GM21737 (cell line): Measurements from ENCODE around the gene AMN.

Source experiments
- ATAC-seq: cut with Tn5 transposase; IDR thresholded peaks from one replicate; pipeline ENCODE4 v1.9.1; 2021; ENCODE audit warnings: mild to moderate bottlenecking, moderate library complexity; ENCODE audit not compliant: unreplicated experiment

Gene AMN

GRCh38 chr14:102943454-102943853 lies 21.0 kb downstream of the AMN start:
- no peak for ATAC-seq

- ATAC-seq, result no peak
Observed at GRCh38 chr14:102943979-102944378, 21.5 kb downstream of the AMN start.

GRCh38 chr14:102944448-102945330 lies 22.2 kb downstream of the AMN start:
- no peak for ATAC-seq

GRCh38 chr14:102945346-102946130 lies 23.1 kb downstream of the AMN start:
- ATAC-seq, result no peak

- no peak for ATAC-seq
Observed at GRCh38 chr14:102947321-102948103, 25.0 kb downstream of the AMN start.

- ATAC-seq, result no peak
Observed at GRCh38 chr14:102948698-102949061, 26.2 kb downstream of the AMN start.

- ATAC-seq, result no peak
Observed at GRCh38 chr14:102949062-102949800, 26.8 kb downstream of the AMN start.

- no peak for ATAC-seq
Observed at GRCh38 chr14:102949801-102950451, 27.5 kb downstream of the AMN start.

GRCh38 chr14:102951034-102951433 lies 28.6 kb downstream of the AMN start:
- no peak for ATAC-seq

GRCh38 chr14:102951799-102952198 lies 29.3 kb downstream of the AMN start:
- ATAC-seq, result no peak

- no peak for ATAC-seq
Observed at GRCh38 chr14:102952276-102952675, 29.8 kb downstream of the AMN start.

- ATAC-seq, result no peak
Observed at GRCh38 chr14:102953100-102953499, 30.6 kb downstream of the AMN start.

- no peak for ATAC-seq
Observed at GRCh38 chr14:102954081-102954789, 31.8 kb downstream of the AMN start.

- no peak for ATAC-seq
Observed at GRCh38 chr14:102955636-102956408, 33.4 kb downstream of the AMN start.

GRCh38 chr14:102957222-102957621 lies 34.8 kb downstream of the AMN start:
- ATAC-seq, result no peak

- ATAC-seq, result no peak
Observed at GRCh38 chr14:102958461-102958860, 36.0 kb downstream of the AMN start.

- no peak for ATAC-seq
Observed at GRCh38 chr14:102962111-102962627, 39.7 kb downstream of the AMN start.

- ATAC-seq, result no peak
Observed at GRCh38 chr14:102964152-102964730, 41.8 kb downstream of the AMN start.
